ENCODE results near the gene BRCC3. TPM values are rescaled to one million over a fixed set of nuclear protein-coding genes. Genes with fewer than 3 reads are reported as not detected.

BRCC3 gene
- total RNA-seq, 1 donor from 2014 or later, result 29.8 TPM

- H3K9me3 Mint-ChIP-seq, result no peaks in the 10 kb centered on the region
- no peaks in the 10 kb centered on the region for H3K27me3 Mint-ChIP-seq
- DNase-seq (ENCODE audit: extremely low spot score, unreplicated experiment), result no peak
- no peak overlapping the region for H3K27ac Mint-ChIP-seq
- H3K4me1 Mint-ChIP-seq (ENCODE audit: unreplicated experiment), result no peaks in the 10 kb centered on the region
- H3K4me3 Mint-ChIP-seq, result no peak overlapping the region
- TF ChIP-seq CTCF (conservative IDR thresholded peaks at IDR 0.05), result no peak
- peaks cover 9% of the 10 kb centered on the region for H3K36me3 Mint-ChIP-seq
Observed at GRCh38 chrX:155108427-155108826, 37.1 kb downstream of the BRCC3 start.

- Mint-ChIP-seq H3K4me3 (no peak overlapping the region), H3K27me3 (no peaks in the 10 kb centered on the region), H3K9me3 (no peaks in the 10 kb centered on the region), H3K4me1 (ENCODE audit: unreplicated experiment) (no peaks in the 10 kb centered on the region), H3K36me3 (peaks cover 20% of the 10 kb centered on the region), H3K27ac (no peak overlapping the region)
- TF ChIP-seq CTCF (conservative IDR thresholded peaks at IDR 0.05), result no peak
- no peak for DNase-seq (ENCODE audit: extremely low spot score, unreplicated experiment)
Observed at GRCh38 chrX:155112171-155112570, 40.9 kb downstream of the BRCC3 start.

GRCh38 chrX:155113097-155113496 is 41.8 kb downstream of the BRCC3 start:
- no peaks in the 10 kb centered on the region for H3K27me3 Mint-ChIP-seq

GRCh38 chrX:155115174-155115819 is 44.0 kb downstream of the BRCC3 start:
- Mint-ChIP-seq H3K4me3 (no peak overlapping the region), H3K36me3 (peaks cover 20% of the 10 kb centered on the region), H3K27me3 (no peaks in the 10 kb centered on the region), H3K27ac (no peak overlapping the region), H3K4me1 (ENCODE audit: unreplicated experiment) (no peaks in the 10 kb centered on the region), H3K9me3 (no peaks in the 10 kb centered on the region)
- TF ChIP-seq CTCF (conservative IDR thresholded peaks at IDR 0.05), result no peak
- no peak for DNase-seq (ENCODE audit: extremely low spot score, unreplicated experiment)

More at GRCh38 chrX:155113097-155113496, 41.8 kb downstream of the BRCC3 start:
- H3K27ac Mint-ChIP-seq, result no peak overlapping the region
- no peaks in the 10 kb centered on the region for H3K9me3 Mint-ChIP-seq
- no peak for TF ChIP-seq CTCF (conservative IDR thresholded peaks at IDR 0.05)
- no peak overlapping the region for H3K4me3 Mint-ChIP-seq
- H3K36me3 Mint-ChIP-seq, result peaks cover 20% of the 10 kb centered on the region
- no peak for DNase-seq (ENCODE audit: extremely low spot score, unreplicated experiment)
- H3K4me1 Mint-ChIP-seq (ENCODE audit: unreplicated experiment), result no peaks in the 10 kb centered on the region

- no peak overlapping the region for H3K27ac Mint-ChIP-seq
- no peak for DNase-seq (ENCODE audit: extremely low spot score, unreplicated experiment)
- H3K27me3 Mint-ChIP-seq, result no peaks in the 10 kb centered on the region
- H3K9me3 Mint-ChIP-seq, result peaks cover 6% of the 10 kb centered on the region
- no peak for TF ChIP-seq CTCF (conservative IDR thresholded peaks at IDR 0.05)
- no peaks in the 10 kb centered on the region for H3K4me1 Mint-ChIP-seq (ENCODE audit: unreplicated experiment)
- H3K36me3 Mint-ChIP-seq, result peaks cover 5% of the 10 kb centered on the region
- H3K4me3 Mint-ChIP-seq, result no peak overlapping the region
Observed at GRCh38 chrX:155127465-155127864, 56.2 kb downstream of the BRCC3 start.

Measured in type B pancreatic cell (in vitro differentiated cells).